GM19238 (cell line): Measurements from ENCODE around the gene ANKS1B.
A peak's percentile ranks its signal among the peaks of the same experiment; 100 is the strongest.
"Not testable (repeated sequence)": the region's sequence is repeated elsewhere in the genome, so short reads cannot be mapped to it uniquely, and the experiment has no call there.

Source experiments
- DNase-seq: peaks from one replicate; pipeline ENCODE4 v3.0.0; 2011; ENCODE audit warnings: low spot score; ENCODE audit not compliant: insufficient read length

ANKS1B gene

GRCh38 chr12:98788396-98788795 lies 1196.3 kb downstream of the ANKS1B start:
- no peak for DNase-seq

- DNase-seq, result no peak
Measured at GRCh38 chr12:98786653-98787052, 1198.1 kb downstream of the ANKS1B start.

- no peak for DNase-seq
Measured at GRCh38 chr12:98783420-98783819, 1201.3 kb downstream of the ANKS1B start.

GRCh38 chr12:98780261-98780660 lies 1204.5 kb downstream of the ANKS1B start:
- DNase-seq, result no peak

GRCh38 chr12:98772818-98773217 lies 1211.9 kb downstream of the ANKS1B start:
- DNase-seq, result no peak

- no peak for DNase-seq
Measured at GRCh38 chr12:98771811-98772752, 1212.7 kb downstream of the ANKS1B start.

- DNase-seq, result no peak
Measured at GRCh38 chr12:98770230-98770629, 1214.5 kb downstream of the ANKS1B start.

- DNase-seq, result no peak
Measured at GRCh38 chr12:98769068-98769467, 1215.7 kb downstream of the ANKS1B start.

- no peak for DNase-seq
Measured at GRCh38 chr12:98767248-98767647, 1217.5 kb downstream of the ANKS1B start.

GRCh38 chr12:98763656-98764055 lies 1221.1 kb downstream of the ANKS1B start:
- no peak for DNase-seq

GRCh38 chr12:98758331-98758730 lies 1226.4 kb downstream of the ANKS1B start:
- no peak for DNase-seq

- no peak for DNase-seq
Measured at GRCh38 chr12:98757455-98757854, 1227.3 kb downstream of the ANKS1B start.

GRCh38 chr12:98755855-98756254 lies 1228.9 kb downstream of the ANKS1B start:
- not testable (repeated sequence) for DNase-seq

- peak; percentile 79 for DNase-seq
Measured at GRCh38 chr12:98754095-98754494, 1230.6 kb downstream of the ANKS1B start.

- DNase-seq, result no peak
Measured at GRCh38 chr12:98752726-98753125, 1232.0 kb downstream of the ANKS1B start.

- DNase-seq, result no peak
Measured at GRCh38 chr12:98751580-98752115, 1233.1 kb downstream of the ANKS1B start.

- DNase-seq, result no peak
Measured at GRCh38 chr12:98750511-98750910, 1234.2 kb downstream of the ANKS1B start.

GRCh38 chr12:98748463-98748862 lies 1236.3 kb downstream of the ANKS1B start:
- DNase-seq, result no peak

GRCh38 chr12:98745578-98746391 lies 1239.0 kb downstream of the ANKS1B start:
- no peak for DNase-seq

GRCh38 chr12:98744680-98745079 lies 1240.1 kb downstream of the ANKS1B start:
- DNase-seq, result no peak

GRCh38 chr12:98743362-98743953 lies 1241.3 kb downstream of the ANKS1B start:
- DNase-seq, result no peak
